HEK293 (cell line): ENCODE results near the gene NSD1.

Experiments
- AEBP2 ChIP-seq: fragments of 450-650 bp; formaldehyde crosslinking; IDR thresholded peaks from 2 replicates; pipeline ENCODE4 v1.5.1; 2016; ENCODE audit warnings: missing biosample characterization, missing genetic modification characterization, borderline replicate concordance
- BCL11A ChIP-seq: fragments of 450-650 bp; formaldehyde crosslinking; IDR thresholded peaks from 2 replicates; pipeline ENCODE4 v1.5.1; 2016; ENCODE audit warnings: low read depth, missing biosample characterization, missing genetic modification characterization
- GLI4 ChIP-seq: fragments of 450-650 bp; formaldehyde crosslinking; IDR thresholded peaks from 2 replicates; pipeline ENCODE4 v1.5.1; 2016; ENCODE audit warnings: missing biosample characterization, missing genetic modification characterization
- SP7 ChIP-seq: fragments of 450-650 bp; formaldehyde crosslinking; IDR thresholded peaks from 2 replicates; pipeline ENCODE4 v1.5.1; 2016; ENCODE audit warnings: missing biosample characterization, missing genetic modification characterization
- ZBTB7A ChIP-seq: fragments of 450-650 bp; formaldehyde crosslinking; IDR thresholded peaks from 2 replicates; pipeline ENCODE4 v1.5.1; 2016; ENCODE audit warnings: low read depth, missing biosample characterization, missing genetic modification characterization
- ZNF175 ChIP-seq: fragments of 450-650 bp; formaldehyde crosslinking; IDR thresholded peaks from 2 replicates; pipeline ENCODE4 v1.5.1; 2016; ENCODE audit warnings: missing biosample characterization, missing genetic modification characterization
- ZNF274 ChIP-seq, 2 experiments: fragments of 200-500 bp in 1 of 2; fragments of 450-650 bp in 1 of 2; sonication (Bioruptor generic) in 1 of 2; formaldehyde crosslinking in 1 of 2; IDR thresholded peaks; 2 replicates each; pipeline versions ENCODE4 v1.5.1 to v1.6.1; 2014 to 2016; ENCODE audit warnings: borderline replicate concordance in 1 of 2, inconsistent platforms in 1 of 2, low read length in 1 of 2, missing biosample characterization in 1 of 2, missing genetic modification characterization in 1 of 2
- ZNF416 ChIP-seq: fragments of 450-650 bp; formaldehyde crosslinking; IDR thresholded peaks from 2 replicates; pipeline ENCODE4 v1.5.1; 2016; ENCODE audit warnings: missing biosample characterization, missing genetic modification characterization
- ZNF48 ChIP-seq: fragments of 450-650 bp; formaldehyde crosslinking; IDR thresholded peaks from 2 replicates; pipeline ENCODE4 v1.5.1; 2016; ENCODE audit warnings: missing biosample characterization, missing genetic modification characterization
- ZNF658 ChIP-seq: fragments of 450-650 bp; formaldehyde crosslinking; IDR thresholded peaks from 2 replicates; pipeline ENCODE4; 2016; ENCODE audit warnings: missing biosample characterization, missing genetic modification characterization
- TF ChIP-seq, protein P1 (sequence below): fragments of 450-650 bp; formaldehyde crosslinking; IDR thresholded peaks from 2 replicates; pipeline ENCODE4 v1.5.1; 2016; ENCODE audit warnings: missing biosample characterization, missing genetic modification characterization
- TF ChIP-seq, protein P2 (sequence below): fragments of 450-650 bp; formaldehyde crosslinking; IDR thresholded peaks from 2 replicates; pipeline ENCODE4 v1.5.1; 2016; ENCODE audit warnings: missing biosample characterization, missing genetic modification characterization

- no peak for TF ChIP-seq ZNF274 (IDR thresholded peaks at IDR 0.05; ENCODE audit: low read length)
- TF ChIP-seq ZNF274 (tag by site-specific recombination; IDR thresholded peaks at IDR 0.05; ENCODE audit: borderline replicate concordance), result no peak
- TF ChIP-seq, protein P1, sequence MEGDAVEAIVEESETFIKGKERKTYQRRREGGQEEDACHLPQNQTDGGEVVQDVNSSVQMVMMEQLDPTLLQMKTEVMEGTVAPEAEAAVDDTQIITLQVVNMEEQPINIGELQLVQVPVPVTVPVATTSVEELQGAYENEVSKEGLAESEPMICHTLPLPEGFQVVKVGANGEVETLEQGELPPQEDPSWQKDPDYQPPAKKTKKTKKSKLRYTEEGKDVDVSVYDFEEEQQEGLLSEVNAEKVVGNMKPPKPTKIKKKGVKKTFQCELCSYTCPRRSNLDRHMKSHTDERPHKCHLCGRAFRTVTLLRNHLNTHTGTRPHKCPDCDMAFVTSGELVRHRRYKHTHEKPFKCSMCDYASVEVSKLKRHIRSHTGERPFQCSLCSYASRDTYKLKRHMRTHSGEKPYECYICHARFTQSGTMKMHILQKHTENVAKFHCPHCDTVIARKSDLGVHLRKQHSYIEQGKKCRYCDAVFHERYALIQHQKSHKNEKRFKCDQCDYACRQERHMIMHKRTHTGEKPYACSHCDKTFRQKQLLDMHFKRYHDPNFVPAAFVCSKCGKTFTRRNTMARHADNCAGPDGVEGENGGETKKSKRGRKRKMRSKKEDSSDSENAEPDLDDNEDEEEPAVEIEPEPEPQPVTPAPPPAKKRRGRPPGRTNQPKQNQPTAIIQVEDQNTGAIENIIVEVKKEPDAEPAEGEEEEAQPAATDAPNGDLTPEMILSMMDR, result no peak
- no peak for TF ChIP-seq ZNF48 (tag by site-specific recombination)
- TF ChIP-seq, protein P2, sequence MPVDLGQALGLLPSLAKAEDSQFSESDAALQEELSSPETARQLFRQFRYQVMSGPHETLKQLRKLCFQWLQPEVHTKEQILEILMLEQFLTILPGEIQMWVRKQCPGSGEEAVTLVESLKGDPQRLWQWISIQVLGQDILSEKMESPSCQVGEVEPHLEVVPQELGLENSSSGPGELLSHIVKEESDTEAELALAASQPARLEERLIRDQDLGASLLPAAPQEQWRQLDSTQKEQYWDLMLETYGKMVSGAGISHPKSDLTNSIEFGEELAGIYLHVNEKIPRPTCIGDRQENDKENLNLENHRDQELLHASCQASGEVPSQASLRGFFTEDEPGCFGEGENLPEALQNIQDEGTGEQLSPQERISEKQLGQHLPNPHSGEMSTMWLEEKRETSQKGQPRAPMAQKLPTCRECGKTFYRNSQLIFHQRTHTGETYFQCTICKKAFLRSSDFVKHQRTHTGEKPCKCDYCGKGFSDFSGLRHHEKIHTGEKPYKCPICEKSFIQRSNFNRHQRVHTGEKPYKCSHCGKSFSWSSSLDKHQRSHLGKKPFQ, result no peak
- TF ChIP-seq BCL11A (tag by site-specific recombination), result no peak
- TF ChIP-seq SP7 (tag by site-specific recombination), result no peak
- TF ChIP-seq ZNF416 (tag by site-specific recombination), result no peak
- TF ChIP-seq ZBTB7A, result no peak
- no peak for TF ChIP-seq ZNF175
- TF ChIP-seq ZNF658 (tag by site-specific recombination), result no peak
- no peak for TF ChIP-seq AEBP2 (tag by site-specific recombination)
- TF ChIP-seq GLI4 (tag by site-specific recombination), result no peak
Measured at GRCh38 chr5:177320879-177321278, 187.3 kb downstream of the NSD1 start.
